GM21619 (cell line): Measurements from ENCODE around the gene SUN1.
"Not testable (repeated sequence)": the region's sequence is repeated elsewhere in the genome, so short reads cannot be mapped to it uniquely, and the experiment has no call there.

Experiments used
- ATAC-seq: cut with Tn5 transposase; IDR thresholded peaks from one replicate; pipeline ENCODE4 v1.9.1; 2021; ENCODE audit not compliant: unreplicated experiment

Gene SUN1

DNA sequence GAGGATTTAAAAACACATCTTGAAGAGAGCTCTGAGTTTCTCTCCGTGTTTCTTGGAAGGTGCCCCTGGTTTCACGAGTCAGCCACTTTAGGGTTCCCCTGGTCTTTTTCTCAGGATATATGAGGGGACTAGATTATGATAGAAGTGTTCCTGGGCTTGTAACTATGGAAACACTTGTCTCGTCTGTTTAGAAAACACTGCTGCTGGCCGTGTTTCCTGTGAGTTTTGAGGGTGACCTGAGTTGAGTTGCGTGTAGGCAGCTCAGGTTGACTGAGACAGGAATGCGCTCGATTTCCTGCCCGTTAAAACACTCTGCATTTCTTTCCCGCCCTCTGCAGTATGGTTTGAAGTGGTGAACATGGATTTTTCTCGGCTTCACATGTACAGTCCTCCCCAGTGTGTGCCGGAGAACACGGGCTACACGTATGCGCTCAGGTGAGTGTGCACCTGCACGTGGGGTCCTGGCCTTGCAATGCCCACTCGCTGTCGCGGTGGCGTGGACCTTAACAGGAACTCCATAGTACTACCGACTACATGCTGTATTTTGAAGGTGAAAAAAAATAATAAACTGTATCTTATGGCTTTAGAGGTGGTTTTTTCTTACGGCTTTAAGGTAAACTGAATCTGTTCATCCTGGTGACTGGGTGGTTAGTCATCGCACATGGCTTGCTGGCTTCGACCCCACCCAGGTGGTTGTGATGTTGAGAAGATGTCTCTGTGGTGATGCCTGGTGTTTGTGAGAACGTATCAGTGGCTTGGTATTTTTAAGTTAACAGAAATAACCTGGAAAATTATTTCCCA lies at the start of gene SUN1:
Gene SUN1, plus strand, starts transcription at position 310 of the 801 bp plus-strand sequence. Its CDS starts 49 bp downstream, at position 359.
- ATAC-seq: peak; percentile 40

DNA sequence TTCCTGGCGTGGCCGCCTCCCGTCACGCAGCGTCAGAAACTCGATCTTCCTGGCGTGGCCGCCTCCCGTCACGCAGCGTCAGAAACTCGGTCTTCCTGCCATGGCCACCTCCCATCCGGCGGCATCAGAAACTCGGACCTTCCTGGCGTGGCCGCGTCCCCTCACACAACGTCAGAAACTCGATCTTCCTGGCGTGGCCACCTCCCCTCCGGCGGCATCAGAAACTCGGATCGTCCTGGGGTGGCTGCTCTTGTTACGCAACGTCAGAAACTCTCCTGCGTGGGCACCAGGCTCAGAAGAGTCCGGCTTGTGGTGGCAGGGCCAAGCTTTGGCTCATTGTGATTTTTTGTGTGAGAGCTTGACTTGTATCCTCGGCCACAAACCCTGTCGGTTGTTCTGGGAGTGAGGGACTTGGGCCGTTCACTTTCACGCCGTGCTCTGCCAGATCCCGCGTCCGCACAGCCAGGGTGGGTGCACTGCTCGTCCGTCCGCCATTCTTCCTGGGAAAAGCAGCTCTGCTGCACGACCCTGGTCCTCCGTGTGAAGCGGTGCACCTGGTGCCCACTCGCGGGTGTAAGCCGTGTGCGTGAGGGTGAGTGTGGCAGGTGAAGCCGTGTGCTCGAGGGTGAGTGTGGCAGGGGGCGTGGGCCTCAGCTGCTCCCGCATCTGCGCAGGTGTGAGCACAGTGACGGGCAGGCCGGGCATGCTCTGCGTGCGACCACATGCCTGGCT lies 49.4 kb upstream of the SUN1 start:
- no peak for ATAC-seq

DNA sequence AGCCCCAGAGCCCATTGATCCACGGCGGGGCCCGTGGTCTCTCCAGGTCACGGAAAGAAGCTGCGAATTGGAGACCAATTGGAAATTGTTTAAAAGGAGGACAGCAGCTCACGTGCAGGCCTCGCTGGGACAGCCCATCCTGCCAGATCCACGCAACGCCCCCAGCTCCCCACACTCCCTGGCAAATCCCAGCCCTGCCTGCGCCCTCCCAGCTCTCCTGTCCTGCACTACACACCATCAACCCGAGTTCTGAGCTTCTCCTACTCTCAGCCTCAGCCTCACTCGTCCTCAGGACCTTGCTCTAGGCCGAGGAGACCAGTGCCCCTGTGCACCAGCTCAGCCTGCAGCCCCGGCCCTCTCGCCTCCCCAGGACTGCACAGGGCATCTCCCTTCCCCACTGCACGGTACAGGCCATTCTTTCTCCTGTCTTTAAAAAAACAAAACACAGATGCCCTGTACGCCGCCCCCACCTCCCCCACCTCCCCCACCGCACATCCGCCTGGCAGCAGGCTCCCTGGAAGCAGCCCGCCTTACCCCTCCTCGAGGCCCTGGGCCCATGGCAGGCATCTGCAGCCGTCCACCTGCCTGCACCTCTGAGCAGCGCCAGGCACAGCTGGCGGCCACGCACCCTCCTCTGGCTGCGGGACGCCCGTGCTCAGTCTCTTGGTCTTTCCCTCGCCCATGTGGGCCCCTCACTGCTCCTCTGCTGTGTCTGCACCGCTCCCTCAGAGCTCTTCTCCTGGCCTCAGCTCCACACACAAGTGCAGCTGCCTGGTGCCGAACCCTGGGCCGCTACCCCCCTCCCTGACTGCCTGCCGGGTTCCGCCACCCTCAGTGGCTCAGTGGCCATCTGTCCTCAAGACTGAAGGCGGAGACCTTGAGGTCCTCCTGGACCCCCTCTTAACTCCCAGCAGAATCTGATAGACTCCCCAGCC lies 48.5 kb upstream of the SUN1 start:
- no peak for ATAC-seq

DNA sequence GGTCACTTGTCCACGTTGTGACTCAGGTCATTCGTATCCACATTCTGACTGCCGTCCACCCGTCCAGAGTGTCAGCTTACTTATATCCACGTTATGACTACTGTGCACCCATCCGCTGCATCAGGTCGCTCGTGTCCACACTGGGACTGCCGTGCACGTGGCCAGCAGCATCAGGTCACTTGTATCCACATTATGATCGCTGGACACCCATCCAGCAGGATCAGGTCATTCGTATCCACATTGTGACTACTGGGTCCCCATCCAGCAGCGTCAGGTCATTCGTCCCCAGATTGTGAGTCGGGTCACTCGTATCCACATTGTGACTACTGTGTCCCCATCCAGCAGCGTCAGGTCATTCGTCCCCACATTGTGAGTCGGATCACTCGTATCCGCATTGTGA lies 47.3 kb upstream of the SUN1 start:
- ATAC-seq: no peak

DNA sequence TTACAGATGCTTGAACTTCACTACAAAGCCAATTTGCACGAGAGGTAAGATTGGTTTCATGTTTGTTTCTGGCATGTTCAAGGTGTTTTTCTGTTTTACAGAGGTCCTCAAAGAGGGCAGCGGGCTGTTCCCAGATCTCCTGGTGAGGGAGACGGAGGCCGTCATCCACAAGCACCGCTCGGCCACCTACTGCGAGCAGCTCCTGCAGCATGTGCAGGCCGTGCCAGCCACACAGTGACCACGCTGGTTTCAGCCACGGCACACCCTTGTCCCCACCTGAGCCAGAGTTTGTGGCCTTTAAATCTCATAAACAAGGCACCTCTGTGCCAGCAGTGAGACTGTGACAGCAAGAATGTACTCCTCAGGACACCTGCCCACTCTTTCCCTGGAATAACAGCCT lies 46.9 kb upstream of the SUN1 start:
- ATAC-seq: no peak

- ATAC-seq: no peak
These were observed 45.6 kb upstream of the SUN1 start for GRCh38 chr7:786472-787255.

DNA sequence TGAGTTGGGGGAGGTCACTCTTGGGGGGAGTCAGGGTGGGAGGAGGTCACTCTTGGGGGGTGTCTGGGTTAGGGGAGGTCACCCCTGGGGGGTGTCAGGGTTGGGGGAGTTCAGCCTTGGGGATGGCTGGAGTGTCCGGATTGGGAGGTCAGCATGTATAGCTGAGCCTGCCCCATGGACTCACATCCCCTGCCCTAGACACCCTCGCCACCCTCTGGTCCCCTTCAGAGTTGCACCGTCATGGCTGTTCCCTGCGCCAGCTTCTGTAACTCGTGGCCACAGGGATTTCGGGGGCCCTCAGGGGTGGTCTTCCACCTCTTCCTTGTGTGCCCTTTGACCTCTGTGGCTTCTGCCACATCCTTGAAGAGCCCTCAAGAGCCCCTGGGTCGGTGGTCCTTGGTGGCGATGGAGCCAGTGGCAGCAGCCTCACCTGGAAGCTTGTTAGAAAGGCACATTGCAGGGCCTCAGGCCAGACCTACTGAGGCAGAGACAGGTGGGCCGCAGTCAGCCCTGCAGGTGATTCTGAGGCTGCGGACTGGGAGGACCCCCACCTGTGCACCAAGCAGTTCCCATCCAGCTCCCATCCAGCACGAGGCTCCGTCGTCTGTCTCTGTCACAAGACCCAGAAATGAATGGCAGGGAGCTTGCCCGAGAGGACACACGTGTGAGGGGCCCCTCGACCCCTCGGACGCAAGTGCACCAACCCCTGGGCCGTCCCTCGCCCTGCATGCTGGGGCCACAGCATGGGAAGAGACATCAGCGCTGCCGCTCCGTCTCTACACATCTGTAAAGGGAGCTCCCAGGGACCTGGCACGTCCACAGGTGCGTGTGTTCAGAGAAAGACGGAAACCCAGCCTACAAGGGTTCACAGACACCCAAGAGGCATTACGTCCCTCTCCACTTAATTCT lies 44.7 kb upstream of the SUN1 start:
- no peak for ATAC-seq

- no peak for ATAC-seq
These were observed 40.8 kb upstream of the SUN1 start for GRCh38 chr7:791519-791918.

- no peak for ATAC-seq
These were observed 38.1 kb upstream of the SUN1 start for GRCh38 chr7:794207-794606.

GRCh38 chr7:794671-795329 lies 37.5 kb upstream of the SUN1 start:
- ATAC-seq: no peak

- ATAC-seq: not testable (repeated sequence)
These were observed 35.7 kb upstream of the SUN1 start for GRCh38 chr7:796434-797169.

- ATAC-seq: no peak
These were observed 33.3 kb upstream of the SUN1 start for GRCh38 chr7:798921-799470.

- no peak for ATAC-seq
These were observed 31.6 kb upstream of the SUN1 start for GRCh38 chr7:800692-801091.

GRCh38 chr7:801351-801750 lies 30.9 kb upstream of the SUN1 start:
- ATAC-seq: not testable (repeated sequence)

DNA sequence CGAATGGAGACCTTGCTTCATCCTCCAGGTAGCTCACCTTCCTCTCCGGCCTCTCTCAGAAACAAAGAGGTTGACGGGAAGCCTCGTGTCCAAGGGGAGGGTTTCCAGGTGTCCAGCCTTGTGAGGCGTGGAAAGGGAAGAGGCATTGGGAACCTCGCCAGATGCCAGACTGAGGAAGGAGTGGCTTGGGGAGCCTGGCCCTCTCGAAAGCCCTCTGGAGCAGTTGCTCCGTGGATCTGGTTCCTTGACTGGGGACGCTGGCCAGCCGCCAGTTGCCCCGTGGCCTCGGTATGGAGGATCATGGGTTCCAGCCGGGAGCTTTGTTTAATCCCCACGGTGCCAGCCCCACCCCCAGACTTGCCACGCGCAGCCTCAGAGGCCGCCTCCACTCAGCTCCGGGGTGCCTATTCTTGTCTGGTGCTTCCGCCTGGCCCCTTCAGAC lies 30.3 kb upstream of the SUN1 start:
- no peak for ATAC-seq

DNA sequence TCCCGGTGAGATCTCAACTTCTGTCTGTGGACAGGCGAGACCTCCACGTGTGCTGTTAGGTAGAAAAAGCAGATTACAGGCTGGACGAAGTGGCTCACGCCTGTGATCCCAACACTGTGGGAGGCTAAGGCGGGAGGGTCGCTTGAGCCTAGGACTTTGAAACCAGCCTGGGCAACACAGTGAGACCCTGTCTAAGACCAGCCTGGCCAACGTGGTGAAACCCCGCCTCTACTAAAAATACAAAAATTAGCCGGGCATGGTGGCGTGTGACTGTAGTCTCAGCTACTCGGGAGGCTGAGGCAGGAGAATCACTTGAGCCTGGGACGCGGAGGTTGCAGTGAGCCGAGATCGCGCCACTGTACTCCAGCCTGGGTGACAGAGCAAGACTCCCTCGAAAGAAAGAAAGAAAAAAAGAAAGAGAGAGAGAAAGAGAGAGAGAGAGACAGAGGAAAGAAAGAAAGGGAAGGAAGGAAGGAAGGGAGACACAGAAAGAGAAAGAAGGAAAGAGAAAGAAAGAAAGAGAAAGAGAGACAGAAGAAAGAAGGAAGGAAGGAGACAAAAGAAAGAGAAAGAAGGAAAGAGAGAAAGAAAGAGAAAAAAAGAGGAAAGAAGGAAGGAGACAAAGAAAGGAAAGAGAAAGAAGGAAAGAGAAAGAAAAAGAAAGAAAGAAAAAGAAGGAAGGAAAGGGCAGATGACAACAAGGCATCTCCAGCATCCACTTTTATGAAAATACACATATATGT lies 29.6 kb upstream of the SUN1 start:
- no peak for ATAC-seq

DNA sequence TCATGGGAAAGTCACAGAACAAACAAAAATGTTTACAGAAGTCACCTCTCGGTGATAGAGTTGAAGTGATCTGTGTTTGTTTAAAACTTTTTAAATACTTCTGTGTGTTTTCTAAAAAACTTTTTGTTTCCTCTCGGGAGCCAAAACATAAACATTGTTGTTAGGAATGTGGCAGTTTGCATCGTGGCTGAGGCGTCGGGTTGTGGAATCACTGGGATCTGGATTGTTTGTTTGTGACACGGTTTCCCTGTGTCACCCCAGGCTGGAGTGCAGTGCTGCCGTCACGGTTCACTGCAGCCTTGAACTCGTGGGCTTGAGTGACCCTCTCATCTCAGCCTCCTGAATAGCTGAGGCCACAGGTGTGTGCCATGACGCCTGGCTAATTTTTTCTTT lies 29.0 kb upstream of the SUN1 start:
- ATAC-seq: no peak
